GM21423 (cell line): ENCODE results near the gene KLHL21.

Experiments used
- ATAC-seq: cut with Tn5 transposase; IDR thresholded peaks from one replicate; pipeline ENCODE4 v1.9.1; 2021; ENCODE audit warnings: mild to moderate bottlenecking, moderate library complexity; ENCODE audit not compliant: unreplicated experiment

The KLHL21 gene

DNA sequence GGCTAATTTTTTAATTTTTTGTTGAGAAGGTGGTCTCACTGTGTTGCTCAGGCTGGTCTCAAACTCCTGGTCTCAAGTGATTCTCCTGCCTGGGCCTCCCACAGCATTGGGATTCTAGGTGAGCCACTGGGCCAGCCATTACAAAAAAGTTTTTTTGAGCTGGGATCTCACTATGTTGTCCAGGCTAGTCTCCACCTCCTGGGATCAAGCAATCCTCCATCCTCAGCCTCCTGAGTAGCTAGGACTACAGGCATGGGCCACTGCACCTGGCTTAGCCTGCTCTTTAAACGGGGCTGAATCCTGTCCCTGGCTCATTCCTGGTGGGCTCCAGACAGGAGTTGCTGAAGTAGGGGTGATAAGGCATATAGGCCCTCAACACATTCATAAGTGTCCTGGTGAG lies 45.1 kb downstream of the KLHL21 start:
- ATAC-seq = no peak

DNA sequence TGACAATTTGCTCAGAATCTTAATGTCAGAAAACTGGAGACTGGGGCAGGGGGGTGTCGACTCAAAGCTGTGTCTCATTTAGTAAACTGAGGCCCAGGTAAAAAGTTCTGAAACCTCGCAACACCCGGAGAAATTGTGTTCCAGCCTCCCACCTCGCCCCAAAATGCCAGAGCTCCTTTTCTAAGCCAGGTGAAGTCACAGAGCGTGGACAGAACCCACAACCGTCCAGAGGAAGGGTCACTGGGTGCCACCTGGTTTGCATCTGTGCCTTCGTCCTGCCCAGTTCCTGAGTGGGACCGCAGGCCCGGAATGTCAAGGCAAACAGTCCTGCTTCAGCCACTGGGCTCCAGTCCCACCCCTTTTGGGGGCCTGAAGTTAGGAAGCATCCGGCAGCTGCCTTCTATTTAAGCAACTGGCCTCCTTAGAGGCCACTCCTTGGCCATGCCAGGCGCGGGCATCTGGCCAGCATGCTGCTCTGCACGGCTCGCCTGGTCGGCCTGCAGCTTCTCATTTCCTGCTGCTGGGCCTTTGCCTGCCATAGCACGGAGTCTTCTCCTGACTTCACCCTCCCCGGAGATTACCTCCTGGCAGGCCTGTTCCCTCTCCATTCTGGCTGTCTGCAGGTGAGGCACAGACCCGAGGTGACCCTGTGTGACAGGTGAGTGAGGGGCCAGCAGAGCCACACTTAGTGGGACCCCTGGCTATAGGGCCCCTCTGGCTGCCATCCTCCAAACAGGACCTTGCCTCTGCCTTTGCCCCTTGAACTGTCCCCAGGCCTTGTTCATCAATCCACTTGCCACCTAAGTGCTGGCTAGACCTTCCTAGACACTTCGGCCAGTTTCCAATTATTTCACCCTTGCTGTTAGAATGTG lies 47.5 kb downstream of the KLHL21 start, which contains the start of gene TAS1R1:
TSS of gene TAS1R1 (plus strand) at position 401 of the 872 bp plus-strand sequence. CDS start at position 468, 67 bp downstream.
- no peak for ATAC-seq

DNA sequence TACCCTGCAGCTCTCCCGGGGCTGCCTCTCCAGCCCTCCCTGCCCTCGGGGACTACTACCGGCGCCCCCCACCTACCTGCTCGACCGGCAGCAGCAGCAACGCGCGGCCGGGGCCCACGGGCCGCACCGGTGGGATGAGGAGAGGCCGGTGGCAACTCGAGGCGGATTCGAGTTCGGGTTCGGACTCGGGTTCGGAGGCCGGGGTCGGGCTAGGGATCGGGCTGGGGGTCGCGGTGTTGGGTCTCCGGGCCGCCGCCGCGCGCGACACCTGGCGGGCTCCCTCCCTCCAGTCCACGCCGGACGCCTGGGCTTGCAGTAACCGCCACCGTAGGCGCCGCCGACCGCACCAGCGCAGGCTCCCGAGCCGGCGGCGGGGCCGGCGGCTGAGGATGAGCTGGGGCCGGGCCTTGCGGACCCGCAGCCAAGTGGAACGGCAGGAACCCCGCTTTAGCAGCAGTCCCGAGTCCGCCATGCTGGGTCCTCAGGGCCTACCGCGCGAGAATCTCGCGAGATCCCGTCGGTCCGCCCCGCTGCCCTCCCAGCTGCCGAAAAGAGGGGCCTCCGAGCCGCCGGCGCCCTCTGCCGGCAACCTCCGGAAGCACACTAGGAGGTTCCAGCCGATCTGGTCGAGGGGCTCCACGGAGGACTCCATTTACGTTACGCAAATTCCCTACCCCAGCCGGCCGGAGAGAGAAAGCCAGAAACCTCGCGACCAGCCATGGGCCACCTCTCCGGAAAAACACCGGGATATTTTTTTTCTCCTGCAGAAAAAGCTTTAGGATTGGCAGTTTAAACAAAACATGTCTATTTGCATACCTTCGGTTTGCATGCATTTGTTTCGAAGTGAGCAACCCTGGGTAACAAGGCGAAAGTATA lies 48.4 kb downstream of the KLHL21 start, which contains the start of gene NOL9:
TSS of gene NOL9 (minus strand) at position 483 of the 876 bp plus-strand sequence. CDS start at position 472, 11 bp downstream.
- peak; percentile 95 for ATAC-seq

DNA sequence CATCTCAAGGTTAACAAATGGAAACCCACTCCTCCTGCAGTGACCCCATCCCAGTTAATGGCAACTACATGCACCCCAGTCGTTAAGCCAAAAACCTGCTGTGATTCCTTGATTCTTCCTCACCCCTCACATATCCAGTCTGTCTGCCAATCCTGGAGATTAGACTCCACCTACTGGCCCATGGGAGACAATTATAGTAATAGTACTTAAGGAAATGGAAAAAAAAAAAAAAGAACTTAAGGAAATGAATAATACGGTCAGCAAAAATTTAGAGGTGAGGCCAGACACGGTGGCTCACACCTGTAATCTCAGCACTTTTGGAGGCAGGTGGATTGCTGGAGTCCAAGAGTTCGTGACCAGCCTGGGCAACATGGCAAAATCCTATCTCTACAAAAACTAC lies 55.4 kb downstream of the KLHL21 start:
- ATAC-seq = no peak

DNA sequence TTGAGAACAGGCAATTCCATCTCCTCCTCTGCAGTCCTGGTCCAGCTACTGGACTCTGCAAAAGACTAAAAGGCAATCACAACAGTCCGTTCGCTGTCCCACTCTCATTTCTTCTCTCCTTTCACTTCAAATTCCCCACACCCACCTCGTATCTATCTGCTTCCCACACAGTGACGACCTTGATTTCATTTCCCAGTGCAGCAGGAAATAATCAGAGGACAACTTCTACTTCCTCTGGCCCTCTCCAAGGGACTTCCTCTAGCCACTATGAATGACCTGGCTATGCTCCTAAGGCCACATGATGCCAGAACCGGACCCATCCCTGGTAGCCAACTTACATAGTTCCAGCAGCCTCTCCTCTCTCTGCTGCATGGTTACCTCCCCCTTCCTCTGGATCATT lies 56.3 kb downstream of the KLHL21 start:
- no peak for ATAC-seq

DNA sequence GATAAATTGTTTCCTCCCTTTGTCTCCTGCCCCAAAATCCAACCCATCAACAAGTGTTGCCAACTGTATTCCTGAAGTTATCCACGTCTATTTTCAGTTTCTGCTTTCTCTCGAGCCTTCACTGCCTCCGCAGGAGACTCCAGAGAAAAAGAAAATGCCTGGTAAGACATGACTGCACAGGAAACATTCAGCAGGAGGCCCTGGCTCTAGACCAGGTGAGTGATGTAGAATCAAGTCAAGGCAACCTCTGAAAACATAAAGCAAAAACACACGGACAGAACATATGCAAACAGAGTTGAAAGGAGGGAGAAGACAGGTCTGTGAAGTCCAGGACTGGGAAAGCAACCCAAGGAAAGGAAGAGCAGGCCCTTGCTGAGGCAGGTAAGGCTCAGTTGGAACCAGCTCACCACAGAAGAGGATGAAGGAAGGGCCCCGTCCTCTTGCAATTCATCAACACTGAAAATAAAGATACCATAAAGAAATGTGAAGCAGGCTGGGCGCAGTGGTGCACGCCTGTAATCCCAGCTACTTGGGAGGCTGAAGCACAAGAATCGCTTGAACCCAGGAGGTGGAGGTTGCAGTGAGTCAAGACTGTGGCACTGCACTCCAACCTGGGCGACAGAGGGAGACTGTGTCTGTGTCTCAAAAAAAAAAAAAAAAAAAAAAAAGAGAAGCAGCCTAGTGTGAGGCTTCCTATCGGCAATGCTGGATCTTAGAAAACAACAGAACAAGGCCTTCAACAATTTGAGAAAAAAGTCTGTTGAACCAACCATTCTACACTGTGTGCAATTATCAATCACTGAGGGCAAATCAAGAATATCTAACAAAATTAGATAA lies 57.2 kb downstream of the KLHL21 start:
- ATAC-seq = no peak

DNA sequence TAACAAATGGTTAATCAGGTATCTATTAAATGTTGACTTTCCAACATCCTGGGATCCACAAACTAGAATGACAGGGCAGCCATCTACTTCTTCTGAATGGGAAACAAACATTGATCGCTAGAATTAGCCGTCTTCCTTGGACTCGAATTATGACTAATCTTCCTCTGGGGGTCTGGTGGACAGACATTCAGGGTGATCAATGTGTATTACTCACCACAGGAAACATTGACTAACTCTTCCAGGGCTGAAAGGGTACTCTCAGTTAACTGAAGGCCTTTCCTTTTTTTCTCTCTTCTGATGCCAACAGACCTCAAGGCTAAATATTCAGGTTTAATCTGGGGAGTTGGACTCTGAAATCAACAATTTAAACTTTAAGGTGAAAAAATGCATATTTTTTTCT lies 57.8 kb downstream of the KLHL21 start:
- ATAC-seq = no peak
